ENCODE measurements around the gene CXCL14.

DNA sequence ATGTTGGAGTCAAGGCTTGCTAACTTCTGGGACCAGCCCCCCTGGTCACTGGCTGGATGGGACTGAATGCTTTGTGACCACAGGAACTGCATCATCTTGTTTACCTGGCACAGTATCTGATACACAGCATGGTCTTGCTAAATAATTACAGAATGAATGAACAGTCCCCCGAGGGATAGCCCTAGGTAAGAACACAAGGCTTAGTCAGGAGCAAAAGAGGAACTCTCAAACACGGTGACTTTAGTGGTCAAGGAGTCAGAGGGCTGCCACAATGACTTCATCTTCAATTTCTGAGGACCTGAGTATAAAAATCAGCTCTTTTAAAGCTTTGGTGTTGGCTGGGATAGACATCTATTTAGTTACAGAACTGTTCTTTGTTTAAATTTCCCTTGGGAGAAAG, 15.1 kb upstream of the CXCL14 start:
- TF ChIP-seq CTCF (IDR thresholded peaks at IDR 0.05), result no peak
- TF ChIP-seq POLR2A (IDR thresholded peaks at IDR 0.05), result no peak
- no peak for TF ChIP-seq EP300 (IDR thresholded peaks at IDR 0.05)
